COR-L47 (cell line): ENCODE measurements around the gene PAX7.

ENCODE experiments used
- DNase-seq: peaks from one replicate; lab custom pipeline; 2025; lab: John Stamatoyannopoulos, UW

The PAX7 gene

GRCh38 chr1:18703041-18703621 is 72.5 kb downstream of the PAX7 start:
- DNase-seq: no peak

DNA sequence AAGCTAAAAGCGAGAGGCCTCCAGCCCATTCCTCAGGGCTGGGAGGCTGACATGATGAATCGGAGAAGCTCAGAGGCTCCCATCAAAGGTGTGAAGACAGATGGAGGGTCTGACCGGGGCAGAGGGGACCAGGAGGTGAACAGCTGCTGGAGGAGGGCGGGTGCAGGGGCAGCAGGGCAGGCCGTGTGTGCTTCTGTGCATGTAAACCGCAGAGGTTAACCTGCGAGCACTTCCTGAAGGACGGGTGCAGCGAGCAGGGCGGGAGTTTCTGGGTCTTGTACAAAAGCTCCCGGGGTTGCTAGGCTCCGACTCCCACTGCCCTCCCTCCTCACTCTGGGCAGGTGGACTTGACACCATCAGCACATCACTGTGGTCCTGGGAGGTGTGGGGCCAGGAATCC is 75.2 kb downstream of the PAX7 start:
- DNase-seq: no peak

GRCh38 chr1:18707696-18708257 is 77.1 kb downstream of the PAX7 start:
- no peak for DNase-seq

DNA sequence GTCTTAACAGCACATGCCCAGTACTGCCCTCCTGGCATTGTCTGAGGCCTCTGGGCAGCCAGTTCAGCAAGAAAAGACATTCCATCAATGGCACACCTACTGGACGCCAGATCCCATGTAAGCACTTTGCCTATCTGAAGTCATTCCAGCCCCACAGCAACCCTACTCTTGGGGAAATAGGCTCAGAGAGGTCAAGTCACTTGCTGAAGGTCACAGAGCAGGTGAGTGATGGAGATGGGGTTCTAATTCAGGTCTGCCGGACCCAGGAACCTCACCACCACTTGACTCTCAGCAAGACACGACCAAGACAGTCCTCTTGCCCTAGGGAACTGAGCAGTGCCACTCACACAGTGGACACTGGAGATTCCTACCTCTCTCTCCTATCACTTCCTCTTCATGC is 79.4 kb downstream of the PAX7 start:
- DNase-seq: no peak

- no peak for DNase-seq
Observed at GRCh38 chr1:18711003-18711402, 80.4 kb downstream of the PAX7 start.

DNA sequence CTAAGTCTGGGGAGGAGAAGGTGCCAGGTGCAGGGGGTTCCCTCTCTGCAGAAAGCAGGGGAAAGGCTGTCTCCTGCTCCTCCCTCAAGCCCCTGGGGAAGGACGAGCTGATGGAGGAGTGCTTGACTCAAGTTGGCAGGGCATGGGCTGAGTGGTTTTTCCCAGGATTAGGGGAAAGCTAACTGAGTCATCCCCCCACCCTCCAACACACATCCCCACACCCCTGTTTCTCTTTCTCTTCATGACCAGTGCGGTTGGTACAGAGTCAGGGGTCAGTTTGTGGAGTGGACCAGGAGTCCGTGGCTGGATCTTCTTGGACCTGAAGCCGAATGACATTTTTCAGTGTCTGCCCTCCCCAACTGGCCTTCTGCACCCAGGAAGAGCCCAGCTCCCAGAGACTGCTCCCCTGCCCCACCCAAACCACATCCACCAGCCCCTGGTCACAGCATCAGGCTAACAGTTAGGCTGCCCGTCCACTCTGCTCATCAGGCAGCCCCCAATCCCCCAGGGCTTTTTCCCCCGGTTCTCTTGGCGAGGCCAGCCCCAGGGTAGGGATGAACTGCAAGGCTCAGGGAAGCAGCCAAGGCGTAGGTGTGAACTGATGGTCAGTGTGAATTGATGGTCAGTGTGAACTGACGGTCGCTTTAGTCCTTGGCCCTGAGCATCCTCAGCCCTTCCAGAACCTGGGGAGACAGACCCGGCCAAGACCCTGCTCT is 81.0 kb downstream of the PAX7 start:
- no peak for DNase-seq

- no peak for DNase-seq
Observed at GRCh38 chr1:18712252-18712600, 81.6 kb downstream of the PAX7 start.

GRCh38 chr1:18714404-18715175 is 83.9 kb downstream of the PAX7 start:
- no peak for DNase-seq

- no peak for DNase-seq
Observed at GRCh38 chr1:18716112-18716784, 85.6 kb downstream of the PAX7 start.

DNA sequence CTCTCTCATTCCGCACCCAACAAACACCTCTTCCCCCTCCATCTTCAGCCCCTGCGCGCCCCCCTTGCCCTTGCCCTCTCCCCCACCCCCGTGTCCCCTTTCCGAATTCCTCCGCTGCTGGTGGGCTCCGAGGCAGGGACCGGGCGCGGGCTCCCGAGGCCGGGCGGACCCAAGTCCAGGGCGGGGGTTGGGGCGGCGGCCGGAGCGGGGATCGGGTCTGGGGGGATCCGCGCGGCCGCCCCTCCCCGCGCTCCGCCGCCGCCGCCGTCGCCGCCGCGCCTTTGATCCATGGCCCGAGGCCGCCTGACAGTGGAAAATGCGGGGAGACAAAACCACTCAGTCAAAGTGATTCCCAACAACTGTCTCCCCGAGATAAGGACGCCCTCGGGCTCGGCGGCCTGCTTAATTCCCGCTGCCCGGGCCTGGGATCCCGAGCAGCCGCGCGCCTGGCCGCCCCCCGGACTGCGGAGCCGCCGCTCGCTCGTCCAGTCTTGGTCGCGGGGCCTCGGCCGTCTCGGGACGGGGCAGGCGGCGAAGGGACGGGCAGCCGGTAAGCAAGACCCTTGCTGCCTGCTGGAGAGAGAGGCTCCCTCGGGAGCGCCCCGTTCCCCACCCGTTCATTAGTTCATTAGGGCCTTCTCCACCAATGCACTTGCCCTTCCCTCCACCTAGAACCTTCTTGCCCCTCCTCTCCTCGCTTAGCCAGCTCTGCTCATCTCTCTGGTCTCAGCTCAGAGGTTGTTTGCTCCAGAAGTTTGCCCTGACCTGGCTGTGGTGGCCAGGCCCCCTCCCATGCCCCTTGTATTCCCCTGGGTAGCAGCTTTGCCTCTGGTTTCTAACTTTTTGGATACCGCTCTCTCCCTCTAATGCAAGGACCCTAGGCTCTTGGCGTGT is 86.4 kb downstream of the PAX7 start:
- no peak for DNase-seq

- DNase-seq: no peak
Observed at GRCh38 chr1:18719786-18720451, 89.3 kb downstream of the PAX7 start.

- no peak for DNase-seq
Observed at GRCh38 chr1:18721041-18721440, 90.4 kb downstream of the PAX7 start.

GRCh38 chr1:18721776-18722175 is 91.1 kb downstream of the PAX7 start:
- DNase-seq: no peak

- DNase-seq: no peak
Observed at GRCh38 chr1:18722270-18722669, 91.6 kb downstream of the PAX7 start.

- no peak for DNase-seq
Observed at GRCh38 chr1:18723206-18723605, 92.6 kb downstream of the PAX7 start.

DNA sequence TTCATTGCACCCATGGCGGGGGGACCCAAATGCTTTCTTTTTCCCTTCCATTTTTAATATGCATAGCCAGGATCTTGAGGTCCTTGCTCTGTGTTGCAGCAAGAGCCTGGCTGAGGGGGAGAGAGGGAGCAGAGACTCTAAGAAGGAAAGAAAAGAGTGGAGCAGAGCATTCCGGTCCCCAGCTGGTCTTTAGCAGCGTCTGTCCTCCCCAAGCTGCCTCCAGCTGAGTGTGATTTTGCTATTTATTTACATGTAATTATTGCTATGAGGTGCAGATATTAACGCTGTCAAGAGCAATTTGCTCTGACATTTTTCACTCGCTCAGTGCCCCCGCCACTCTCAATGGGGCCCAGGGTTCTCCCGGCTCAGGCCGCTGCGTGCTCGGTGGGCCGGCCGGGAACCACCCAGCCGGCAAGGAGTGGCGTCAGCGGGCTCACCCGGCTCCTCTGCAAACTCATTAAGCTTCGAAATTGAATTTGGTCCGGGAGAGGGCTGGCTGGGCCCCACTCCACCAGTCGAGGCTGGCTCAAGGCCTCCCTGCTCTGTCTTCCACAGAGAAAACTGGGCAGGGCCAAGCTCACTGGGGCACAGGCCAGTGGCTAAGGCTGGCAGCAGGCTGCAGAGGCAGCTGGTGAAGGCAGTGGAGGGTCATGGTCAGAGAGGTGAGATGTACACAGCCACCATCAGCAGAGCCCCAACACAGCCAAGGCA is 93.2 kb downstream of the PAX7 start:
- DNase-seq: no peak

GRCh38 chr1:18724801-18725200 is 94.2 kb downstream of the PAX7 start:
- DNase-seq: no peak

DNA sequence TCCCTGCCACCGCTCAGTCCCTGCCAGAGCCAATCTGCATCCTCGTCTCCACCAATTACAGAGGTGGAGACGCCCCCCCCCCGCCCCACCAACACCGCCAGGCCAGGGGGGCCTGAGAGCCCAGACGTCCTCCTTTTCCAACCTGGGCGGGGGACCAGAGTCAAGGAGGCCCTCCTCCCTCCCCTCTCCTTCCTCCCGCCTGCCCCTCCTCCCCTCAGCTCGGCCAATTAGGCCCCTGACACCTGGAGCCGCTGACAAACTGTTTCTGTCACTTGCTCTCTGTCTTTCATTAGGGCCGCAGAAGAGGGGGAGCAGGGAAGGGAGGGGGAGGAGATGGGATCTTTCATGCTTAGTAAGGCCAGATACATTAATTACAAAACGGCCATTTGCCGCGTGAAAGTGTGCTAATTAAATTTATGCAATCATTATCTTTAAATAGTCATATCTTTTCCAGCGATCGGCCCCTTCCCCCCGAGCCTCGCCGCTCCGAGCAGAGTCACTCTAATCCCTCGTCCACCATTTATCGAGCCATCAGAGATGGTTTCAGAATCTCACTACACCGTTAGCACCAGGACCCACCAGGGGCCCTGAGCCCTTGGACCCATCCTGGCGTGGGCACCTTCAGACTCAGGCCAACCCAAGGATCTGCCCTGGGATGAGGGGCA is 94.7 kb downstream of the PAX7 start:
- no peak for DNase-seq

DNA sequence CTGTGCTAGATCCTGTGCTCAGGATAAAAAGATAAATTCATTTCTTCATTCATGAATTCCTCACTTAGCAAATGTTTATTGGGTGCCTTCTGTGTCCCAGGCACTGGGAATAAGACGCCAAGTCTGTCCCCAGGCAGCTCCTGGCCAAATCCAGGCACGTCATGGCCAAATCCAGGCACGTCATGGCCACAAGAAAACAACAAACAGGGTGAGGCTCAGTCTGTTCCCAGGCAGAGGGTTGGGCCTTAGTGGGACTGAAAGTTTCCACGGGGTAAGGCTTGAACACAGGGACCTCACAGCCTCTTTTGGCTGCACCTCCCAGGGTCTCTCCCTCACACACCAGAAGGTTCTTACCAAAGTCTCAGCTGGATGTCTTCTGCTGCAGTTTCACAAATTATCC is 95.7 kb downstream of the PAX7 start:
- no peak for DNase-seq

DNA sequence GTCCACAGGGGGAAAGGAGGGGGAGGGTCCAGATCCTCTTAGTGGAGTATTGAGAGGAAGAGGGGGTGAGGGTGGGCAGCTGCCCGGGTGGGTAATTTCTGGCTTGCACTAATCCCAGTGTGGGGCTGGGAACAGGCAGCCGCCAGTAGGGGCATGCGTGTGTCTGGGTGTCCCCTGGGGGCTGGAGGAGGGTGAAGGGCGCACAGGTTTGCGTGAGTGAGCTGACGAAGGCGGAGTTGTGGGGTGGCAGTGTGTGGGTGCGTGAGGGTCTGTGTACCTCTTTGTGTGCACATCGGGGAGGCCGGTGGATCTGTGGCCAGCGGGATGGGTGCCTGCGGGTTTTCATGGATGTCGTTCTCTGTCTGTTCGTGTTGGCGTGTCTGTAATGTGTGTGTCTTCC is 97.3 kb downstream of the PAX7 start:
- no peak for DNase-seq
